Glutamatergic neuron (in vitro differentiated cells): ENCODE data around the gene LONRF2. TPM values are rescaled to one million over a fixed set of nuclear protein-coding genes. Genes with fewer than 3 reads are reported as not detected.
"Not testable (repeated sequence)": the region's sequence is repeated elsewhere in the genome, so short reads cannot be mapped to it uniquely, and the experiment has no call there.

ENCODE experiments used
- DNase-seq: peaks from one replicate; pipeline ENCODE4 v3.0.0; 2022
- H3K27ac Mint-ChIP-seq: one replicate; pipeline ENCODE4 v1.8.0; 2020; ENCODE audit warnings: mild to moderate bottlenecking, mixed read lengths, inconsistent platforms; ENCODE audit not compliant: unreplicated experiment
- H3K27me3 Mint-ChIP-seq: one replicate; pipeline ENCODE4 v1.8.0; 2020; ENCODE audit warnings: mild to moderate bottlenecking, moderate library complexity, mixed read lengths, inconsistent platforms; ENCODE audit not compliant: unreplicated experiment
- H3K36me3 Mint-ChIP-seq: one replicate; pipeline ENCODE4 v1.8.0; 2020; ENCODE audit warnings: mild to moderate bottlenecking, mixed read lengths, inconsistent platforms; ENCODE audit not compliant: unreplicated experiment
- H3K4me1 Mint-ChIP-seq: one replicate; pipeline ENCODE4 v1.8.0; 2020; ENCODE audit warnings: mild to moderate bottlenecking, low read depth, mixed read lengths, inconsistent platforms; ENCODE audit not compliant: unreplicated experiment
- H3K4me3 Mint-ChIP-seq: one replicate; pipeline ENCODE4 v1.8.0; 2020; ENCODE audit warnings: mild to moderate bottlenecking, mixed read lengths, inconsistent platforms; ENCODE audit not compliant: unreplicated experiment
- H3K9me3 Mint-ChIP-seq: one replicate; pipeline ENCODE4 v1.8.0; 2020; ENCODE audit warnings: mild to moderate bottlenecking, moderate library complexity, mixed read lengths, inconsistent platforms; ENCODE audit not compliant: unreplicated experiment
- long read RNA-seq: library from polyadenylated mRNA; unstranded; transcript quantifications from one replicate; pipeline ENCODE4 v2.0.0, GENCODE V29; 2020; ENCODE audit not compliant: unreplicated experiment
- total RNA-seq: library from RNA; stranded (reverse); fragmentation: NEBNext Ultra II Directional; extraction: Animal tissue kit (Norgen Biotek cat#: 25700); gene quantifications from one replicate; pipeline ENCODE4 v1.2.1, GENCODE V29; 2021; ENCODE audit not compliant: unreplicated experiment
- TF ChIP-seq, protein P1 (sequence below): fragments of 200-600 bp; sonication (generic); IDR thresholded peaks from one replicate; pipeline ENCODE4 v1.5.0; 2021; ENCODE audit not compliant: partially characterized antibody, unreplicated experiment

The LONRF2 gene
- 1.3 TPM for total RNA-seq
- long read RNA-seq, result 0 reads

DNA sequence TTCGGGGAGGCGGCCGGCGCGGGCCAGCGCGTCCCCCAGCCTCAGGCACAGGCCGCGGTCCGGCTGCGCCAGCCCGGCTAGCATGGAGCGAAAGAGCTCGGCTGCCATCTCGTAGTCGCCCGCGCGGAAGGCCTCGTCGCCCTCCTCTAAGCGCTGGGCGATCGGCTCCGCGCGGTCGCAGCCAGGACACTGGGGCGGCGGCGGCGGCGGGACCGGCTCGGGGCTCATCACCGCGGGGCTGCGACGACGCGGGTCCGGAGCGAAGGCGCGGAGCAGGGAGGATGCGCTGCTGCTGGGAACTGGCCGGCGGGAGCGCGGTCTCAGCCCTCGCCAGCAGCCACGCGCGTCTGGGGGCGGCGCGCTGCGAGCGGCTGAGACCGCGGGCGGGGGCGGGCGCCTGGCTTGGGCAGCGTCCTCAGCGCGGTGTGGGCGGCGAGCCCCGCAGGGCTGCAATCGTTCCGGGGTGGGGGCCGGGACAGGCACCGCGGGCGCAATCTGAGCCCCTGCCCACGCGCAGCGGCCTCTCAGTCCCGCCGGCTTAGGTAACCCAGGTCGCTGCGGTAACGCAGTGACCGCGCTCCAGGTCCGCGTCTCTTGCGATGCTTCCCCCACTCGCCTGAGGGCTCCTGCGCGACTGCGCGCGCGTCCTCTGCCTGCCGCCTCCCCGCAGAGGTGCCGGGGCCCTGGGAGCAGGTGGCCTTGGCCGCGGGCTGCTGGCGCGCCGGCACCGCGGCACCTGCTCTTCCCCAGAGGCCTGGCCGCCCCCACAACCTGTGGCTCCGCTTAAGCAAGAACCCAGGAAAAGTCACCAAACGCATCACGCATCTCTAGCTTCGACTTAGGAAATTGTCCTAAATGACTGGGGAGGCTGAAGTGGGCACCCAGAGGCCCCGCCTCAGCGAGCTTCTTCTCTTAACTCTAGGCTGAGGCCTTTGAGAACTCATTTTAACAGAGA lies at the start of gene LONRF2:
LONRF2 (minus strand) TSS at position 636 of the 955 bp plus-strand sequence; CDS start at position 228, 408 bp downstream.
- TF ChIP-seq, protein P1, sequence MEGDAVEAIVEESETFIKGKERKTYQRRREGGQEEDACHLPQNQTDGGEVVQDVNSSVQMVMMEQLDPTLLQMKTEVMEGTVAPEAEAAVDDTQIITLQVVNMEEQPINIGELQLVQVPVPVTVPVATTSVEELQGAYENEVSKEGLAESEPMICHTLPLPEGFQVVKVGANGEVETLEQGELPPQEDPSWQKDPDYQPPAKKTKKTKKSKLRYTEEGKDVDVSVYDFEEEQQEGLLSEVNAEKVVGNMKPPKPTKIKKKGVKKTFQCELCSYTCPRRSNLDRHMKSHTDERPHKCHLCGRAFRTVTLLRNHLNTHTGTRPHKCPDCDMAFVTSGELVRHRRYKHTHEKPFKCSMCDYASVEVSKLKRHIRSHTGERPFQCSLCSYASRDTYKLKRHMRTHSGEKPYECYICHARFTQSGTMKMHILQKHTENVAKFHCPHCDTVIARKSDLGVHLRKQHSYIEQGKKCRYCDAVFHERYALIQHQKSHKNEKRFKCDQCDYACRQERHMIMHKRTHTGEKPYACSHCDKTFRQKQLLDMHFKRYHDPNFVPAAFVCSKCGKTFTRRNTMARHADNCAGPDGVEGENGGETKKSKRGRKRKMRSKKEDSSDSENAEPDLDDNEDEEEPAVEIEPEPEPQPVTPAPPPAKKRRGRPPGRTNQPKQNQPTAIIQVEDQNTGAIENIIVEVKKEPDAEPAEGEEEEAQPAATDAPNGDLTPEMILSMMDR, result no peak
- H3K9me3 Mint-ChIP-seq, result peaks cover 6% of the 10 kb centered on the region
- H3K4me1 Mint-ChIP-seq, result no peaks in the 10 kb centered on the region
- no peak within 1 kb of the TSS for H3K27ac Mint-ChIP-seq
- DNase-seq, result peak; percentile 54
- H3K36me3 Mint-ChIP-seq, result peaks cover 17% of the 10 kb centered on the region
- H3K27me3 Mint-ChIP-seq, result peaks cover 7% of the 10 kb centered on the region
- peak within 1 kb of the TSS; percentile 82 for H3K4me3 Mint-ChIP-seq

DNA sequence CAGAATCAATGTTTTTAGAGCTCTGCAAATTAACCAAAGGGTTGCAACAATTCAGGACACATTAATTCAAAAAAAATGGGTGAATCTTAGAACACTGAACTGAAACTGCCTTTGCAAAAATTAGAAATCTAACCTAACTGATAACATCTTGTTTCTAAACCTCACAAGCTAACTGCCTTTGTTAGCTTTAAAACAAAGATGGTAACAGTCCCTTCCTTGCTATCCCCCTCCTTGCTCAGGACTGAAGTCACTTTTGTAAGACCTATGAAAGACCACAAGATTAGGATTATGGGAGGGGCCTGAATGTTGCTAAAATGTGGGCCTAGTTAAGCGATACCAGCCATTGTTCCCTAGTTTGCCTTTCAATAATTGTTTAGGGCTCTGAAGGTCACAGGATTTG lies 44.9 kb upstream of the LONRF2 start:
- DNase-seq, result no peak
- no peak overlapping the region for H3K4me3 Mint-ChIP-seq
- no peaks in the 10 kb centered on the region for H3K27me3 Mint-ChIP-seq
- peaks cover 5% of the 10 kb centered on the region for H3K9me3 Mint-ChIP-seq
- TF ChIP-seq, protein P1, result no peak
- no peaks in the 10 kb centered on the region for H3K4me1 Mint-ChIP-seq
- H3K27ac Mint-ChIP-seq, result no peak overlapping the region
- H3K36me3 Mint-ChIP-seq, result peaks cover 21% of the 10 kb centered on the region

DNA sequence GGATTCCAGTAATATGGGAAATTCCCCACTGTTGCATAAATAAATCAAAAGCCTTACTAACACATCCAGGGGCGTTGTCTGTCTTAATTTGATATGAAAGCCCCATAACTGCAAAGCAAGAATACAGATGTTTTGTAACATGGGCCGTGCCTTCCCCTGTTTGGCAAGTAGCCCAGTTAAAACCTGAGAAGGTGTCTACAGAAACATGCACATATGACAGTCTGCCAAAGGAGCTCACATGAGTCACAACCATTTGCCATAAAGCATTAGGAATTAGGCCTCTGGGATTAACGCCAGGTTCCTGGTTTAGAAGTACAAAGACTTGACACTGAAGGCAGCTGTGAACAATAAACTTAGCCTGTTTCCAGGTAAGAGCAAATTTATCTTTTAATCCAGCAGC lies 43.1 kb upstream of the LONRF2 start:
- Mint-ChIP-seq H3K27me3 (no peaks in the 10 kb centered on the region), H3K27ac (no peak overlapping the region), H3K9me3 (peaks cover 7% of the 10 kb centered on the region), H3K36me3 (peaks cover 13% of the 10 kb centered on the region), H3K4me1 (no peaks in the 10 kb centered on the region), H3K4me3 (no peak overlapping the region)
- DNase-seq, result no peak
- TF ChIP-seq, protein P1, result no peak

DNA sequence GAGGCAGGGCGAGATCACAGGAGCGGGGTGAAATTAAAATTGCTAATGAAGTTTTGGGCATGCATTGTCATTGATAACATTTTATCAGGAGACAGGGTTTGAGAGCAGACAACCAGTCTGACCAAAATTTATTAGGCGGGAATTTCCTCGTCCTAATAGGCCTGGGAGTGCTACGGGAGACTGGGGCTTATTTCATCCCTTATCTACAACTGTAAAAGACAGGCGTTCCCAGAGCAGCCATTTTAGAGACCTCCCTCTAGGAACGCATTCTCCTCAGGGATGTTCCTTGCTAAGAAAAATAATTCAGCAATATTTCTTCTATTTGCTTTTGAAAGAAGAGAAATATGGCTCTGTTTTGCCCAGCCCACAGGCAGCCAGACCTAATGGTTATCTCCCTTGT lies 40.0 kb upstream of the LONRF2 start:
- H3K4me1 Mint-ChIP-seq, H3K4me3 Mint-ChIP-seq, H3K9me3 Mint-ChIP-seq, H3K27me3 Mint-ChIP-seq, H3K36me3 Mint-ChIP-seq, DNase-seq, H3K27ac Mint-ChIP-seq: not testable (repeated sequence)

DNA sequence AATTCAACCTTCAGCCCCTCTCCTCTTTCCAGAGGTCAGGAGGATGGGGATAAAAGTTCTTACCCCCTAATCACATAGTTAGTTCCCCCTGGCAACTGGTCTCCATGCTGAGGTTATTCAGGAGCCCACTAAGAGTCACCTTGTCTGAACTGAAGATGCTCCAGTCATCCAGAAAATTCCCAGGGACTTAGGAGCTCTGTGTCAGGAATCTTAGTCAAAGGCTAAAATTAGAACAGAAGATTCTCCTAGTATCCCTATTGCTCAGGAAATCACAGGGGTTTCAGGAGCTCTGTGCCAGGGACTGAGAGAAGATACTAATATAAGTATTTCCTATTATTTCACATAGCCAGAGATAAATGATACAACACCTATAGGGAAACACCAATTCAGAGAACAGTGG lies 37.3 kb upstream of the LONRF2 start:
- TF ChIP-seq, protein P1, result no peak
- H3K4me1 Mint-ChIP-seq, result no peaks in the 10 kb centered on the region
- no peaks in the 10 kb centered on the region for H3K27me3 Mint-ChIP-seq
- H3K4me3 Mint-ChIP-seq, result no peak overlapping the region
- DNase-seq, result no peak
- peaks cover 6% of the 10 kb centered on the region for H3K36me3 Mint-ChIP-seq
- no peak overlapping the region for H3K27ac Mint-ChIP-seq
- peaks cover 5% of the 10 kb centered on the region for H3K9me3 Mint-ChIP-seq
